D721Med (cell line): ENCODE measurements around the gene ILF2.

Experiments used
- DNase-seq: peaks from one replicate; pipeline ENCODE4 v3.0.0; 2011; ENCODE audit warnings: low spot score; ENCODE audit not compliant: insufficient read length
- FAIRE-seq: peaks from 2 replicates; lab custom pipeline; 2011; peaks lifted over from hg19 to GRCh38; lab: Jason Lieb, UNC
- TF ChIP-seq, protein P1 (sequence below): IDR thresholded peaks from 2 replicates; pipeline ENCODE4 v1.5.1; 2012; ENCODE audit warnings: mild to moderate bottlenecking, control low read depth; ENCODE audit not compliant: insufficient read depth; ENCODE audit errors: missing control alignments

The ILF2 gene

DNA sequence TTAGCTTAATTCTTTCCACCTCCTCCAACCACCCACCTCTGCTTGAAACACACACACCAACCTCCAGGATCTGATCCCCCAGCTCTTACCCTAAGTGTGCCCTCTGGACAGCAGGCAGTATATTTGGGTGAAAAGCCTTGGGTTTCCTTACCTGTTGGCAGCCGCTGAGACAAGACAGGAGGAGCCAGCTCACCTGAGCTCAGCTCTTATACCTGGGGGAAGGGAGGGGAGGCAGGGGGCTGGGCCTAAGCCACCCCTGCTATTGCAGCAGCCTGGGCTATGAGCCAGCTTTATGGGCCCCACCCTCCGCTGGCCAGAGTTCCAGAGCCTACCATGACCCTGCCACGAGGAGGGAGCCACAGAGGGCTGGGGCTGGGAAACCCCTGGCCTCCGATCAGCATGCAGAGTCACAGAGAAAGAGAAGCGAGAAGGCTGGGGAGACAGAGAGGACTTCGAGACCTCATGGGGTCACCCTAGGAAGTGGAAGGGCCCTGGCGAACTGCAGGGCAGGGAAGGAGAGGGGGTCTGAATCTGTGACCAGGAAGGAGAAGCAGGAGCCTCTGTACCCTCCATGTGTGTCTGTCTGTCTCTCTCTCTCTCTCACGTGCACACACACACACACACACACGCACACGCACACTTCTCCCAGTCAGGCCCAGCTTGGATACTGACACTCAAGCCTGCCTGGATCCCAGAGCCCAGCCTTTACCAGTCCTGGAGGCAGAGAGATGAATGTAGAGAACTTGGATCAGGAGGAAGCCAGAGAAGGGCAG, 54.5 kb downstream of the ILF2 start, which contains the start of gene S100A14:
Gene S100A14 (minus strand): TSS at position 182 of the 773 bp plus-strand sequence. CDS start 467 bp downstream, outside the sequence.
- TF ChIP-seq, protein P1, sequence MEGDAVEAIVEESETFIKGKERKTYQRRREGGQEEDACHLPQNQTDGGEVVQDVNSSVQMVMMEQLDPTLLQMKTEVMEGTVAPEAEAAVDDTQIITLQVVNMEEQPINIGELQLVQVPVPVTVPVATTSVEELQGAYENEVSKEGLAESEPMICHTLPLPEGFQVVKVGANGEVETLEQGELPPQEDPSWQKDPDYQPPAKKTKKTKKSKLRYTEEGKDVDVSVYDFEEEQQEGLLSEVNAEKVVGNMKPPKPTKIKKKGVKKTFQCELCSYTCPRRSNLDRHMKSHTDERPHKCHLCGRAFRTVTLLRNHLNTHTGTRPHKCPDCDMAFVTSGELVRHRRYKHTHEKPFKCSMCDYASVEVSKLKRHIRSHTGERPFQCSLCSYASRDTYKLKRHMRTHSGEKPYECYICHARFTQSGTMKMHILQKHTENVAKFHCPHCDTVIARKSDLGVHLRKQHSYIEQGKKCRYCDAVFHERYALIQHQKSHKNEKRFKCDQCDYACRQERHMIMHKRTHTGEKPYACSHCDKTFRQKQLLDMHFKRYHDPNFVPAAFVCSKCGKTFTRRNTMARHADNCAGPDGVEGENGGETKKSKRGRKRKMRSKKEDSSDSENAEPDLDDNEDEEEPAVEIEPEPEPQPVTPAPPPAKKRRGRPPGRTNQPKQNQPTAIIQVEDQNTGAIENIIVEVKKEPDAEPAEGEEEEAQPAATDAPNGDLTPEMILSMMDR = no peak
- DNase-seq (no peak), FAIRE-seq (no peak)

- DNase-seq (no peak), FAIRE-seq (no peak)
- TF ChIP-seq, protein P1 = no peak
Observed at GRCh38 chr1:153615406-153615805, 55.4 kb downstream of the ILF2 start.

- TF ChIP-seq, protein P1 = no peak
- no peak for DNase-seq
- FAIRE-seq = no peak
Observed at GRCh38 chr1:153614906-153615305, 55.9 kb downstream of the ILF2 start.

DNA sequence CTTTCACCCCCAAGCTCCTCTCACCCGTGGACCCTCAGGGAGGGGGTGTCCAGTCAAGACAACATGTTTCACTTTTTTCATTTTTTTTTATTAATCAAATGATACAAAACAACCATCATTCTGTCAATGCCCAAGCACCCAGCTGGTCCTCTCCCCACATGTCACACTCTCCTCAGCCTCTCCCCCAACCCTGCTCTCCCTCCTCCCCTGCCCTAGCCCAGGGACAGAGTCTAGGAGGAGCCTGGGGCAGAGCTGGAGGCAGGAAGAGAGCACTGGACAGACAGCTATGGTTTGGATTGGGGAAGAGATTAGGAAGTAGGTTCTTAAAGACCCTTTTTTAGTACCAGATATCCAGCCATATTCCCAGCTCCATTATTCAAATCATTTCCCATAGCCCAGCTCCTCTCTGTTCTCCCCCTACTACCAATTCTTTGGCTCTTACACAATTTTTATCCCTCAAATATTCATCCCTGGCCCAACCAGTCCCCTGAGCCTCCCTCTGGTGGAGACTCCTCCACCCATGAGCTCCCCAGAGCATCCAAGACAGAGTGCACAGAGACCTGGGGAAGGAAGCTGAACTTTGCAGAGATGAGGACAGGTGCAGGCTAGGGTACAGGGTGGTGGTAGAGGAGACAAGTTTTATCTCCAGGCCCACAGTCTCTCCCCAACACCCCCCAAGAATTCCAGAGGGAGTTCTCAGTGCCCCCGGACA, 56.4 kb downstream of the ILF2 start:
- DNase-seq = no peak
- TF ChIP-seq, protein P1 = no peak
- FAIRE-seq = no peak

- no peak for DNase-seq
- TF ChIP-seq, protein P1 = no peak
- no peak for FAIRE-seq
Observed at GRCh38 chr1:153613406-153613805, 57.4 kb downstream of the ILF2 start.

DNA sequence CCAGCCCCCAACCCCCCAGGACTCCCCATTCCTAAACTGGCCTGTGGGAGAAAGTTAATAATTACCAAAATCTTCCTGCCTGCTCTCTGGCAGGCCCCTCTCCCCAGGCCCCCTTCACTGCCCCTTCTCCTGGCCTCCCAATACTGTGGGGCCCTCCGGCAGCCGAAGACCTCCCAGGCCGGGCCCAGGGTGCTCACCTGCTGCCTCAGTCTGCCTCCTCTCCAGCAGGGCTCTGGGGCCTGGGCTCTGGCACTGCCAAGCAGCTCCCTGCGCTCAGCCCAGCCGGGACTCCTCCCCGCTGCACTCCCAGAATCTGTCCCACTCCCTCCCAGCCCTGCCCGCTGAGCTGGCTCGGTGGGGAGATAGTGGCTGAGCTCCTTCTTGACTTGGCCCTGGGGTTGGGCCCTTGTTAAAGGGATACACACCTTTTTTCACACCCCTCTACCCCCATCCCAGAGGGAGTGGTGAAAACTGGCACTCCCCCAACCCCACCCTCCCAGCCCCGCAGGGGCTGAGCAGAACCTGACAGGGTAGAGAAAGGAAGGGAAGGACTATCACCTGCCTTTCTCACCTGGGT, 58.0 kb downstream of the ILF2 start, which contains the start of gene S100A16:
Gene S100A16 (minus strand): TSS at position 383 of the 577 bp plus-strand sequence. CDS start 4,986 bp downstream, outside the sequence.
- TF ChIP-seq, protein P1 = no peak
- FAIRE-seq = no peak
- no peak for DNase-seq
